Neural cell (in vitro differentiated cells): ENCODE results near the gene AGBL4.

Experiments used
- EZH2 ChIP-seq: fragments of 200-600, 300-800 bp; shearing (Covaris generic), sonication (generic); IDR thresholded peaks from 2 replicates; pipeline ENCODE4 v1.6.1; 2014; ENCODE audit warnings: antibody characterized with exemption, low read length, borderline replicate concordance, mild to moderate bottlenecking; ENCODE audit not compliant: insufficient read depth, poor library complexity, severe bottlenecking
- POLR2AphosphoS5 ChIP-seq: IDR thresholded peaks from 2 replicates; pipeline ENCODE4 v1.6.1; 2012
- SMC3 ChIP-seq: fragments of 450-650 bp; conservative IDR thresholded peaks from 2 replicates; pipeline ENCODE4 v1.6.1; 2014; ENCODE audit warnings: antibody characterized with exemption, mild to moderate bottlenecking, moderate library complexity; ENCODE audit not compliant: poor library complexity
- TF ChIP-seq, protein P1 (sequence below): fragments of 450-650 bp; IDR thresholded peaks from 2 replicates; pipeline ENCODE4 v1.5.1; 2014; ENCODE audit warnings: antibody characterized with exemption, mild to moderate bottlenecking, moderate library complexity; ENCODE audit not compliant: poor library complexity, severe bottlenecking
- TF ChIP-seq, protein P2 (sequence below): IDR thresholded peaks from 2 replicates; pipeline ENCODE4 v1.6.1; 2012; ENCODE audit warnings: borderline replicate concordance

DNA sequence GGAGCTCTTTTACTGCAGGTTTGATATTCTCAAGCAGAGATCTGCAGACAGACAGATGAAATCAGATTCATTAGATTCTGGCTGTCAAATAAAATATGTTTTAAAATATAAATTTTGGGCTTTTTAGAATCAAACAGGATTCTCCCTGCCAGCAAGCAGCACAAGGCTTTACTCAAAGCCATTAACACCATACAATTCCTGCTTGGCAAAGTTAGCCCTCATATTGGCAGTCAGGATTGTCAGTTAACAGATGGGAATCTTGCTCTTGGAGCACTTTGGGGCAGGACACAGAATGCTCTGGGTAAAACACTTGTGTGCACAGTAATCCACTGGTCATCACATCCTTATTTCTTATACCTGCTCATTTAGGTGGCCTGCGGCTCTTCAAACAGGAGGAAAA, 686.5 kb downstream of the AGBL4 start:
- TF ChIP-seq POLR2AphosphoS5: no peak
- TF ChIP-seq, protein P1, sequence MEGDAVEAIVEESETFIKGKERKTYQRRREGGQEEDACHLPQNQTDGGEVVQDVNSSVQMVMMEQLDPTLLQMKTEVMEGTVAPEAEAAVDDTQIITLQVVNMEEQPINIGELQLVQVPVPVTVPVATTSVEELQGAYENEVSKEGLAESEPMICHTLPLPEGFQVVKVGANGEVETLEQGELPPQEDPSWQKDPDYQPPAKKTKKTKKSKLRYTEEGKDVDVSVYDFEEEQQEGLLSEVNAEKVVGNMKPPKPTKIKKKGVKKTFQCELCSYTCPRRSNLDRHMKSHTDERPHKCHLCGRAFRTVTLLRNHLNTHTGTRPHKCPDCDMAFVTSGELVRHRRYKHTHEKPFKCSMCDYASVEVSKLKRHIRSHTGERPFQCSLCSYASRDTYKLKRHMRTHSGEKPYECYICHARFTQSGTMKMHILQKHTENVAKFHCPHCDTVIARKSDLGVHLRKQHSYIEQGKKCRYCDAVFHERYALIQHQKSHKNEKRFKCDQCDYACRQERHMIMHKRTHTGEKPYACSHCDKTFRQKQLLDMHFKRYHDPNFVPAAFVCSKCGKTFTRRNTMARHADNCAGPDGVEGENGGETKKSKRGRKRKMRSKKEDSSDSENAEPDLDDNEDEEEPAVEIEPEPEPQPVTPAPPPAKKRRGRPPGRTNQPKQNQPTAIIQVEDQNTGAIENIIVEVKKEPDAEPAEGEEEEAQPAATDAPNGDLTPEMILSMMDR: no peak
- TF ChIP-seq, protein P2, sequence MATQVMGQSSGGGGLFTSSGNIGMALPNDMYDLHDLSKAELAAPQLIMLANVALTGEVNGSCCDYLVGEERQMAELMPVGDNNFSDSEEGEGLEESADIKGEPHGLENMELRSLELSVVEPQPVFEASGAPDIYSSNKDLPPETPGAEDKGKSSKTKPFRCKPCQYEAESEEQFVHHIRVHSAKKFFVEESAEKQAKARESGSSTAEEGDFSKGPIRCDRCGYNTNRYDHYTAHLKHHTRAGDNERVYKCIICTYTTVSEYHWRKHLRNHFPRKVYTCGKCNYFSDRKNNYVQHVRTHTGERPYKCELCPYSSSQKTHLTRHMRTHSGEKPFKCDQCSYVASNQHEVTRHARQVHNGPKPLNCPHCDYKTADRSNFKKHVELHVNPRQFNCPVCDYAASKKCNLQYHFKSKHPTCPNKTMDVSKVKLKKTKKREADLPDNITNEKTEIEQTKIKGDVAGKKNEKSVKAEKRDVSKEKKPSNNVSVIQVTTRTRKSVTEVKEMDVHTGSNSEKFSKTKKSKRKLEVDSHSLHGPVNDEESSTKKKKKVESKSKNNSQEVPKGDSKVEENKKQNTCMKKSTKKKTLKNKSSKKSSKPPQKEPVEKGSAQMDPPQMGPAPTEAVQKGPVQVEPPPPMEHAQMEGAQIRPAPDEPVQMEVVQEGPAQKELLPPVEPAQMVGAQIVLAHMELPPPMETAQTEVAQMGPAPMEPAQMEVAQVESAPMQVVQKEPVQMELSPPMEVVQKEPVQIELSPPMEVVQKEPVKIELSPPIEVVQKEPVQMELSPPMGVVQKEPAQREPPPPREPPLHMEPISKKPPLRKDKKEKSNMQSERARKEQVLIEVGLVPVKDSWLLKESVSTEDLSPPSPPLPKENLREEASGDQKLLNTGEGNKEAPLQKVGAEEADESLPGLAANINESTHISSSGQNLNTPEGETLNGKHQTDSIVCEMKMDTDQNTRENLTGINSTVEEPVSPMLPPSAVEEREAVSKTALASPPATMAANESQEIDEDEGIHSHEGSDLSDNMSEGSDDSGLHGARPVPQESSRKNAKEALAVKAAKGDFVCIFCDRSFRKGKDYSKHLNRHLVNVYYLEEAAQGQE: no peak
- no peak for TF ChIP-seq SMC3
- TF ChIP-seq EZH2: no peak
